ENCODE measurements around the gene PDX1. TPM values are rescaled to one million over a fixed set of nuclear protein-coding genes. Genes with fewer than 3 reads are reported as not detected.

The PDX1 gene
- total and polyA plus RNA-seq, 9 of the 15 experiments (the other 6 are each of a cell fraction or from before 2014, with no cell fraction given), result not detected

DNA sequence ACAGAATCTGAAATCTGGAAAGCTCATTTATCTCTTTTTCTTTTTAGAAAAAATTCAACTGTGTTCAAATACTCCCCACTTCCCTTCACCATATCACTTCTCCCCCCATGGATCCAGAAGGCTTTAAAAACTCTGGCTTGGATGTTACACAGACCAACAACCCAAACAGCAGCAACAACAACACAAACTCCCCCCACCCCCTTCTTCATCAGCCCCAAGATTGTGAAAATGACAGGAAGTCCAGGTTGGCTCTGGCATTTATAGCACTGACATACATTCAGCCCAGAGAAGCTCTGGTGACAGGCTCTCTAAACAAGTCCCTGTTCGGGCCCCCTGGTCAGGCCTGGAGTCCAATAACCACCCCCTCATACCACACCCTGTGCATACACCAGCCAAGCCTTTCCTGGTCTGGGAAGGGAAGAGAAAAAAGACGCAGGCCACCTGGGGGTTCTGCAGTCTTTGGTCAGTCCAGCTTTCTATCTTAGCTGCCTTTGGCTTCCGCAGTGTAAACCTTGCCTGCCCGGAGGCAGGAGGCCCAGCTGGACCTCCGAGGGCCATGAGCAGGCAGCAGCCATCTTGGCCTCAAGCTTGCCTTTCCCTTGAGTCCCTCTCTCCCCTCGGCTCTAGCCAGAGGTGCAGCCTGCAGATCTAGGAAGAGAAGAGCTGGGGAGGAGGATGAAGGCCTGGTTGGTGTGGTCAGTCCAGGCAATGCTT is 42.5 kb downstream of the PDX1 start (continued):
- TF ChIP-seq RFX1 (IDR thresholded peaks at IDR 0.05) (no peak), BRD4 (IDR thresholded peaks at IDR 0.05) (no peak)
- TF ChIP-seq, protein P1, sequence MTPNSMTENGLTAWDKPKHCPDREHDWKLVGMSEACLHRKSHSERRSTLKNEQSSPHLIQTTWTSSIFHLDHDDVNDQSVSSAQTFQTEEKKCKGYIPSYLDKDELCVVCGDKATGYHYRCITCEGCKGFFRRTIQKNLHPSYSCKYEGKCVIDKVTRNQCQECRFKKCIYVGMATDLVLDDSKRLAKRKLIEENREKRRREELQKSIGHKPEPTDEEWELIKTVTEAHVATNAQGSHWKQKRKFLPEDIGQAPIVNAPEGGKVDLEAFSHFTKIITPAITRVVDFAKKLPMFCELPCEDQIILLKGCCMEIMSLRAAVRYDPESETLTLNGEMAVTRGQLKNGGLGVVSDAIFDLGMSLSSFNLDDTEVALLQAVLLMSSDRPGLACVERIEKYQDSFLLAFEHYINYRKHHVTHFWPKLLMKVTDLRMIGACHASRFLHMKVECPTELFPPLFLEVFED (CRISPR knock-in tag; conservative IDR thresholded peaks at IDR 0.05), result no peak

DNA sequence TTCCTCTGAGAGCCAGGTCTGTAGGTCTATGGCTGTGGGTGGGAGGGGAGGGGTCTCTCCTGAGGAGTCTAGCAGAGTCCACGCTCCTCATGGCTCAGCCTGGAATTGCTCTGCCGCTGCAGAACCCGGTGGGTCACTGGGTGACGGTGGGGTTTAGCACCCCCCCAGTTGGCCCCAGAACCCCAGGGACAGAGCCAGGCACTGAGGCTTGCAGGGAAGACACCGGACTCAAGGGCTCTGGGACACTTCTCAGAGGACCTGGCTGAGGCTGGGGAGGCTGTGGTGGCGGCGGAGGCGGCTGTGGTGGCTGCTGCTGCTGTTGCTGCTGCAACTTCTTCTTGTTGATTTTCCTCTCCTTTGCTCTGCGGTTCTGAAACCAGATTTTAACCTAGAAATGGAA is 43.2 kb downstream of the PDX1 start:
- H3K27me3 ChIP-seq (ENCODE audit: control insufficient read depth in 2 of 2, insufficient read depth in 2 of 2, low read length in 2 of 2), result peaks cover 13 to 55% of the 10 kb centered on the region in 2 experiments; a peak in 4 of 5 replicates
- in situ Hi-C loops (cut with MboI), result loop anchor here (25.0 kb wide), 1 partner anchor 451 kb away; no protein-coding TSS in a partner anchor
- TF ChIP-seq MYNN (IDR thresholded peaks at IDR 0.05), result no peak
- no peak for TF ChIP-seq MYNN (CRISPR knock-in tag; IDR thresholded peaks at IDR 0.05)
- TF ChIP-seq GATA2 (CRISPR knock-in tag; IDR thresholded peaks at IDR 0.05), result no peak
- TF ChIP-seq, protein P2, sequence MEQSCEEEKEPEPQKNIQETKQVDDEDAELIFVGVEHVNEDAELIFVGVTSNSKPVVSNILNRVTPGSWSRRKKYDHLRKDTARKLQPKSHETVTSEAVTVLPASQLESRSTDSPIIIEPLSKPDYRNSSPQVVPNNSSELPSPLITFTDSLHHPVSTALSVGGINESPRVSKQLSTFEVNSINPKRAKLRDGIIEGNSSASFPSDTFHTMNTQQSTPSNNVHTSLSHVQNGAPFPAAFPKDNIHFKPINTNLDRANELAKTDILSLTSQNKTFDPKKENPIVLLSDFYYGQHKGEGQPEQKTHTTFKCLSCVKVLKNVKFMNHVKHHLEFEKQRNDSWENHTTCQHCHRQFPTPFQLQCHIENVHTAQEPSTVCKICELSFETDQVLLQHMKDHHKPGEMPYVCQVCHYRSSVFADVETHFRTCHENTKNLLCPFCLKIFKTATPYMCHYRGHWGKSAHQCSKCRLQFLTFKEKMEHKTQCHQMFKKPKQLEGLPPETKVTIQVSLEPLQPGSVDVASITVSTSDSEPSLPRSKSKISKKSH (CRISPR knock-in tag; IDR thresholded peaks at IDR 0.05), result no peak
- no peak for TF ChIP-seq JUND (IDR thresholded peaks at IDR 0.05; ENCODE audit: borderline replicate concordance, low read depth, low read length)
- TF ChIP-seq JUND (tag; IDR thresholded peaks at IDR 0.05; ENCODE audit: borderline replicate concordance, low read depth, low read length), result no peak
- TF ChIP-seq ZBTB7A (IDR thresholded peaks at IDR 0.05; ENCODE audit: borderline replicate concordance, control insufficient read depth, low read depth, low read length), result no peak
- H3K4me2 ChIP-seq (ENCODE audit: insufficient read depth, low read length), result no peak overlapping the region
- no peaks in the 10 kb centered on the region for H3K36me3 ChIP-seq (ENCODE audit: control insufficient read depth, insufficient read depth, low read length)
- H3K9me1 ChIP-seq (ENCODE audit: control insufficient read depth, insufficient read depth, low read length), result no peaks in the 10 kb centered on the region
- DNase-seq (ENCODE audit: extremely low read depth in 1 of 4, low spot score in 3 of 4) (no peak), ATAC-seq (no peak), FAIRE-seq (no peak)
- H3K27ac ChIP-seq (ENCODE audit: extremely low read depth, low read depth, low read length), result no peak overlapping the region
- H3K4me1 ChIP-seq (replicated peaks in 1 of 2; ENCODE audit: control insufficient read depth in 2 of 2, insufficient read depth in 2 of 2, low read length in 2 of 2), result peaks cover 0 to 13% of the 10 kb centered on the region in 2 experiments; a peak in 2 of 5 replicates
- intact Hi-C loops (cut with micrococcal nuclease), result no loop called here
- 0% methylated on average over 2 of the region's 9 CpGs for WGBS (ENCODE audit: insufficient coverage, low coverage, missing lambda C conversion rate)
- H4K20me1 ChIP-seq (replicated peaks; ENCODE audit: control insufficient read depth, insufficient read depth, low read length), result no peaks in the 10 kb centered on the region; the same call in 1 of the 2 replicates
- POLR2A ChIA-PET, result interaction anchor here (0.7 to 1.0 kb wide), 2 partner anchors 15 to 424 kb away, joined by 3 read pairs; no protein-coding TSS in a partner anchor
- no peaks in the 10 kb centered on the region for H3K9me3 ChIP-seq (replicated peaks; ENCODE audit: control insufficient read depth, insufficient read depth, low read depth, low read length)
- CTCF ChIA-PET (ENCODE audit: low intra/inter-chr PET ratio), result no interaction called here
- no peak overlapping the region for H3K4me3 ChIP-seq
- H3K79me2 ChIP-seq (ENCODE audit: control insufficient read depth, insufficient read depth, low read length), result no peaks in the 10 kb centered on the region
- BruUV-seq (replicated peaks), result no TSS peak
- no peak overlapping the region for H2AFZ ChIP-seq (ENCODE audit: low read depth, low read length)
- no peak overlapping the region for H3K9ac ChIP-seq (ENCODE audit: insufficient read depth in 1 of 2, low read depth in 2 of 2, low read length in 2 of 2)

Measured in K562 (cell line).